OCI-LY1 (cell line): ENCODE data around the gene MMS19.

Experiments used
- EZH2 ChIP-seq: fragments of 200-600 bp; sonication (generic), shearing (Covaris generic); IDR thresholded peaks from 2 replicates; pipeline ENCODE4 v1.8.0; 2017; ENCODE audit warnings: borderline replicate concordance, mixed run types, mild to moderate bottlenecking, antibody characterized with exemption, low read length, moderate library complexity, mixed read lengths
- TF ChIP-seq, protein P1 (sequence below): fragments of 200-600 bp; sonication (generic), shearing (Covaris generic); IDR thresholded peaks from 2 replicates; pipeline ENCODE4 v1.5.1; 2017; ENCODE audit warnings: mild to moderate bottlenecking, antibody characterized with exemption, low read length, moderate library complexity, mixed read lengths

DNA sequence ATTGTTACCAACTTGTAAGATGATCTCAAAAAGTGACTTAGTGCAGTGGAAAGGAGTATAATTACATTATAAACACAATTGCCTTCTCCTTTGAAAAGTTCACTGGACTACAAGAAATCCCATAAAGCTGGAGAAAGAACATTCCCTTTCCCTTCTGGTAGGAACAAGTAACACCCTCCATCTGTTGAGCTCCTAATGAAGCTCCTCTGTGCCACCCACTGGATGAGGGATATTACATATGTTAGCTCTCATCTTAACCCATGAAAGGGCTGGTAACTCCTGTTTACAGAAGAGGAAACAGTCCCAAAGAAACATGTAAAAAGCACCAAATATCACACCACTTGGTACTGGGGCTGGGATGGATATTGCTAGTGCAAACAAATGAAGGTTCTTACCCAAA, 64.2 kb downstream of the MMS19 start:
- TF ChIP-seq, protein P1, sequence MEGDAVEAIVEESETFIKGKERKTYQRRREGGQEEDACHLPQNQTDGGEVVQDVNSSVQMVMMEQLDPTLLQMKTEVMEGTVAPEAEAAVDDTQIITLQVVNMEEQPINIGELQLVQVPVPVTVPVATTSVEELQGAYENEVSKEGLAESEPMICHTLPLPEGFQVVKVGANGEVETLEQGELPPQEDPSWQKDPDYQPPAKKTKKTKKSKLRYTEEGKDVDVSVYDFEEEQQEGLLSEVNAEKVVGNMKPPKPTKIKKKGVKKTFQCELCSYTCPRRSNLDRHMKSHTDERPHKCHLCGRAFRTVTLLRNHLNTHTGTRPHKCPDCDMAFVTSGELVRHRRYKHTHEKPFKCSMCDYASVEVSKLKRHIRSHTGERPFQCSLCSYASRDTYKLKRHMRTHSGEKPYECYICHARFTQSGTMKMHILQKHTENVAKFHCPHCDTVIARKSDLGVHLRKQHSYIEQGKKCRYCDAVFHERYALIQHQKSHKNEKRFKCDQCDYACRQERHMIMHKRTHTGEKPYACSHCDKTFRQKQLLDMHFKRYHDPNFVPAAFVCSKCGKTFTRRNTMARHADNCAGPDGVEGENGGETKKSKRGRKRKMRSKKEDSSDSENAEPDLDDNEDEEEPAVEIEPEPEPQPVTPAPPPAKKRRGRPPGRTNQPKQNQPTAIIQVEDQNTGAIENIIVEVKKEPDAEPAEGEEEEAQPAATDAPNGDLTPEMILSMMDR = no peak
- TF ChIP-seq EZH2 = no peak
